Left lung (tissue), 10 donors: ENCODE data around the gene MRPL1. TPM values are rescaled to one million over a fixed set of nuclear protein-coding genes. Genes with fewer than 3 reads are reported as not detected.

Source experiments
- ATAC-seq: fragments of 200-7000 bp; cut with Tn5 transposase; one replicate; pipeline ENCODE4 v1.9.1; 2020; ENCODE audit warnings: moderate library complexity
- DNase-seq, 4 donors: peaks; one replicate each; pipeline ENCODE4 v3.0.0-alpha.2; 2013 to 2020
- H3K27ac ChIP-seq, 2 donors: fragments of 200-600 bp; sonication (generic) in 1 of 2; one replicate each; pipeline versions ENCODE4 v1.5.0 to v1.8.0; 2020 to 2021
- H3K27me3 ChIP-seq, 2 donors: fragments of 200-600 bp; sonication (generic) in 1 of 2; one replicate each; pipeline versions ENCODE4 v1.5.0 to v1.8.0; 2020 to 2021
- H3K36me3 ChIP-seq, 2 donors: fragments of 200-600 bp; sonication (generic) in 1 of 2; one replicate each; pipeline versions ENCODE4 v1.5.0 to v1.8.0; 2020 to 2021
- H3K4me1 ChIP-seq, 2 donors: fragments of 200-600 bp; one replicate each; pipeline ENCODE4 v1.8.0; 2021
- H3K4me3 ChIP-seq, 2 donors: fragments of 200-600 bp; sonication (generic) in 1 of 2; one replicate each; pipeline versions ENCODE4 v1.5.0 to v1.8.0; 2020 to 2021; ENCODE audit warnings: mild to moderate bottlenecking in 1 of 2
- H3K9me3 ChIP-seq, 2 donors: fragments of 200-600 bp; sonication (generic) in 1 of 2; one replicate each; pipeline versions ENCODE4 v1.5.0 to v1.8.0; 2020 to 2021
- CTCF ChIP-seq, 2 donors: fragments of 200-600 bp; sonication (generic) in 1 of 2; IDR thresholded peaks; one replicate each; pipeline versions ENCODE4 v1.5.0 to v1.8.0; 2021; ENCODE audit warnings: antibody characterized with exemption in 2 of 2
- intact Hi-C, 2 donors: fragments of 100-400 bp; cut with DNase I; formaldehyde crosslinking; loops; one replicate each; pipeline versions ENCODE4 v1.11.2 to v1.14.2; 2022
- polyA plus RNA-seq, 6 donors: library from polyadenylated mRNA; unstranded; fragments of 120-200 nt; gene quantifications; one replicate each; pipeline ENCODE4 v1.2.1, GENCODE V29; 2013; ENCODE audit not compliant: insufficient read length in 6 of 6
- total RNA-seq, 2 donors: library from RNA; stranded (reverse); fragmentation: NEBNext Ultra II Directional; extraction: Animal tissue kit (Norgen Biotek cat#: 25700); gene quantifications; one replicate each; pipeline ENCODE4 v1.2.1, GENCODE V29; 2021
- donor health status: DM: no; HTN: yes; CAD: no.
- donor health status: DM: no; HTN: no; CAD: no.

MRPL1 gene
- total and polyA plus RNA-seq, 8 donors, result 19.2 to 55.6 (median 47.8) TPM

GRCh38 chr4:77820649-77821561, 41.7 kb upstream of the MRPL1 start:
- Histone ChIP-seq H3K4me1 (peaks cover 12 to 35% of the 10 kb centered on the region in 2 donors), H3K36me3 (no peaks in the 10 kb centered on the region), H3K4me3 (peak overlapping the region; percentile 67 to 88), H3K9me3 (no peaks in the 10 kb centered on the region), H3K27me3 (no peaks in the 10 kb centered on the region), H3K27ac (peak overlapping the region; percentile 98 to 99)
- DNase-seq (peak in 1 of 4 donors; percentile 36), ATAC-seq (no peak)
- TF ChIP-seq CTCF (IDR thresholded peaks at IDR 0.05), result no peak
- intact Hi-C loops, result no loop called here

DNA sequence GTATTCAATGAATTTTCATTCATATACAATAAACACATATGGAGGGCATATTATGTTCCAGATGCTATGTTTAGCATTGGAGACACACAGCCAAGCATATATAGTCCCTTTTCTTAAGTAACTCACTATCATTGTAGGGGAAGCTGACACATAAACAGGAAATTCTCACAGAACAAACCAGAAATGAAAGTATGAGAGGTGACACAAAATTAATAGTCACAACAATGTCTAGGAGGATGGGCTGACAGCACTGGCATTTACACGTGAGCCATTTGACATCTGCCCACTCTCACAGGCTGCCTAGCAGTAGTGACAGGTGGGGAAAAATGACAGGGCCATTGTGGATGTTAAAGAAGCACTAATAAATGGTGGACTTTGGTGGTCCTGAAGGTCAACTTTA, 40.9 kb upstream of the MRPL1 start:
- Histone ChIP-seq H3K27me3 (no peaks in the 10 kb centered on the region), H3K4me1 (peaks cover 12 to 35% of the 10 kb centered on the region in 2 donors), H3K36me3 (no peaks in the 10 kb centered on the region), H3K9me3 (no peaks in the 10 kb centered on the region), H3K4me3 (no peak overlapping the region), H3K27ac (peak overlapping the region; percentile 98 to 99)
- intact Hi-C loops, result no loop called here
- DNase-seq (no peak), ATAC-seq (no peak)
- TF ChIP-seq CTCF (IDR thresholded peaks at IDR 0.05), result no peak

DNA sequence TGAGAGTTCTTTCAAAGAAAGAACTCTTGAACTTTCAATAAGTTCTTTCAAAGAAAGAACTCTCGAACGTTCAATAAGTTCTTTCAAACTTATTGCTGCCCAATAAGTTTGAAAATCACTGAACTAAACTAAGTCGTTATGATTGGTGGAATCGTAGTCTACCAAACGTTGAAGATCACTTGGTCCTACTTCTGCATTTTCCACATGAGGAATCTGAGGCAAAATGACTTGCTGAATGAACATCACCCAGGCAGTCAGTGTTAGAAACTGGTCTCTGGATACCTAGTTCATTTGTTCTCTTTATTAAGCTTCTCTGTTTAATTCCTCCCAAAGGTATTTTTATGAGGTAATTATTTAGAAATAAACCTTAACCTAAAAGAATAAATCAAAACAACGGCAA, 36.4 kb upstream of the MRPL1 start:
- no peak for ATAC-seq
- intact Hi-C loops, result no loop called here
- H3K9me3 ChIP-seq, result no peaks in the 10 kb centered on the region

DNA sequence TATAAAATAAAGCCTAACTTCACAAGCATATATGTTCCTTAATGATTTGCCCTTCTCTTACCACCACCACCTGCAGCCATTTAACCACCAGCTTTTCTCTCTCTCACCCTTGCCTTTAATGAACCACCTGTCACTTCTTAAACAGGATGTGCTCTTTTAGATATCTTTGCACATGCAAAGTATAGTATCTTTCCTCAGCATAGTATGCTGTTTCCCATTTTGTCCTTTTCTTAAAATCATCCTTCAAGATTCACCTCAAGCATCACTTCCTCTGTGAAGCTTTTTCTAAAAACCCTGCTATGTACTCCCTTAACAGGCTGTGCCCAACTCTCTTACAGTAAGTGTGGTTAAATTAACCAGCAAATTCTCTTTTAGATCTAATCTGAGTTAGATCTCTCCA, 35.3 kb upstream of the MRPL1 start:
- DNase-seq (no peak), ATAC-seq (no peak)
- intact Hi-C loops, result no loop called here
- Histone ChIP-seq H3K27ac (no peak overlapping the region), H3K27me3 (no peaks in the 10 kb centered on the region), H3K36me3 (no peaks in the 10 kb centered on the region), H3K4me1 (peaks cover 0 to 6% of the 10 kb centered on the region in 2 donors), H3K9me3 (no peaks in the 10 kb centered on the region), H3K4me3 (no peak overlapping the region)
- TF ChIP-seq CTCF (IDR thresholded peaks at IDR 0.05), result no peak

More for the DNA sequence above, 36.4 kb upstream of the MRPL1 start:
- DNase-seq, result no peak
- H3K4me3 ChIP-seq, result no peak overlapping the region
- no peaks in the 10 kb centered on the region for H3K36me3 ChIP-seq
- no peak for TF ChIP-seq CTCF (IDR thresholded peaks at IDR 0.05)
- no peaks in the 10 kb centered on the region for H3K27me3 ChIP-seq
- peaks cover 2 to 16% of the 10 kb centered on the region in 2 donors for H3K4me1 ChIP-seq
- no peak overlapping the region for H3K27ac ChIP-seq

GRCh38 chr4:77833126-77833724, 29.4 kb upstream of the MRPL1 start:
- DNase-seq (no peak), ATAC-seq (no peak)
- Histone ChIP-seq H3K9me3 (no peaks in the 10 kb centered on the region), H3K4me3 (no peak overlapping the region), H3K4me1 (no peaks in the 10 kb centered on the region), H3K27ac (no peak overlapping the region), H3K36me3 (no peaks in the 10 kb centered on the region), H3K27me3 (no peaks in the 10 kb centered on the region)
- TF ChIP-seq CTCF (IDR thresholded peaks at IDR 0.05), result no peak
- intact Hi-C loops, result no loop called here
